ENCODE results near the gene EMP2.

EMP2 gene

DNA sequence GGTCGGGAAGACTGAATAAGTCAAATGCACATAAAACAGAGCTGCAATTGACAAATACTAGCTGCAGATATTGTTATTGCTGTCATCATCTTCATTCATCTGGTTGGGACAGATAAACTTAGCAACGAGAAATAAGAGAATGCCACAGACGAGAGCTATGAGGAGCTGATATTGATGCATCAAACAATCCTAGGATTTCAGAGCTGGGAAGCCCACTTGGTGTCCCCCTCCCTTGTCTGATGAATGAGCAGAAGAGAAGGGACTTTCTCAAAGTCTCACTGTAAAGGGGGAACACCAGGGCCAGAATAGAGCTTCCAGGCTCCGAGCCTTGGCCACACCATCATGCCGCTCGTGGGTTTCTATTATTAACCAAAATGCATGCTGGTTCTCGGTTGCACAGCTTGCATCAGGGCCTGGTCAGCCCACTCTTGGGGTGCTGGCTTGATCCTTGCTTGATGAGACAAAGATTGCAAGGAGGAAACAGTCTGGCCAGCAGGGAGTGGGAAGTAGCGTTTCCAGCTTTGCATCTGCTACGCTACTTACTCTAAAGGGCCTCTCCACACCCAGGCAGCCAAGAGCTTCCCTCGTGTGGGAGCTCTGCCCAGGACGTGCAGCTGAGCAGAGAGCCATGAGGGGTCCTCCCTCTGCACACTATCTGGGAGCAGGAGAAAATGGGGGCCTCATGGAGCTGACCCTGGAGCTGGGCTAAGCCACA lies 28.4 kb upstream of the EMP2 start:
- TF ChIP-seq CTCF (conservative IDR thresholded peaks at IDR 0.05; ENCODE audit: low read length) = no peak
- DNase-seq (ENCODE audit: low read depth) = peak; percentile 57
- no peak overlapping the region for H3K4me3 ChIP-seq (ENCODE audit: low read length)

DNA sequence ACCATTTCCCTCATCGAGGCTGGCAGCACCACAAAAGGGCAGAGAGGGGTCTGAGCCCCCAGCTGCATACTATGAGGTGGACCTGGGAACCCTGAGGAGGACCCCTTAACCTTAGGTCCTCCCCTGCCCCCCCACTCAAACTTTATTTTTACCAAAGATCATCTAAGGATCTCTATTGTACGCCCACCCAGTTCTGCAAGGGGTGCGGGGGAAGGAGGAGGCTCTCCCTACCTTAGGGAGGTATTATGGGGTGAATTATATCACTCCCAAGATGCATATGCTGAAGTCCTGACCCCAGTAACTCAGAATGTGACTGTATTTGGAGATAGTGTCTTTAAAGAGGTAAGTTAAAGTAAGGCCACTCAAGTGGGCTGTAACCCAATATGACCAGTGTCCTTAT lies 26.8 kb upstream of the EMP2 start:
- DNase-seq (ENCODE audit: low read depth) = no peak
- no peak overlapping the region for H3K4me3 ChIP-seq (ENCODE audit: low read length)
- no peak for TF ChIP-seq CTCF (conservative IDR thresholded peaks at IDR 0.05; ENCODE audit: low read length)

GRCh38 chr16:10606607-10607006 lies 26.2 kb upstream of the EMP2 start:
- H3K4me3 ChIP-seq (ENCODE audit: low read length) = no peak overlapping the region
- TF ChIP-seq CTCF (conservative IDR thresholded peaks at IDR 0.05; ENCODE audit: low read length) = no peak
- DNase-seq (ENCODE audit: low read depth) = no peak

DNA sequence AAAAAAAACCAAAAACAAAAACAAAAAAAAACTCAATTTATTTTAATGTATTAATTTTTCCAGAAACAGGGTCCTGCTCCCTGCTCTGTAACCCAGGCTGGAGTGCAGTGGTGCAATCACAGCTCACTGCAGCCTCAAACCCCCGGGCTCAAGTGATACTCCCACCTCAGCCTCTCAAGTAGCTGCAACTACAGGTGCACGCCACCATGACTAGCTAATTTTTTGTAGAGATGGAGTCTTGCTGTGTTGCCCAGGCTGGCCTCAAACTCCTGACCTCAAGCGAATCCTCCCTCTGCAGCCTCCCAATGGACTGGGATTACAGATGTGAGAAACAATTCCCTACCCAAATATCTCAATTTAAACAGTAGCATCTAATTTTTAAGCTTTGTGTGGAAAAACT lies 25.2 kb upstream of the EMP2 start:
- TF ChIP-seq CTCF (conservative IDR thresholded peaks at IDR 0.05; ENCODE audit: low read length) = no peak
- no peak overlapping the region for H3K4me3 ChIP-seq (ENCODE audit: low read length)
- no peak for DNase-seq (ENCODE audit: low read depth)

DNA sequence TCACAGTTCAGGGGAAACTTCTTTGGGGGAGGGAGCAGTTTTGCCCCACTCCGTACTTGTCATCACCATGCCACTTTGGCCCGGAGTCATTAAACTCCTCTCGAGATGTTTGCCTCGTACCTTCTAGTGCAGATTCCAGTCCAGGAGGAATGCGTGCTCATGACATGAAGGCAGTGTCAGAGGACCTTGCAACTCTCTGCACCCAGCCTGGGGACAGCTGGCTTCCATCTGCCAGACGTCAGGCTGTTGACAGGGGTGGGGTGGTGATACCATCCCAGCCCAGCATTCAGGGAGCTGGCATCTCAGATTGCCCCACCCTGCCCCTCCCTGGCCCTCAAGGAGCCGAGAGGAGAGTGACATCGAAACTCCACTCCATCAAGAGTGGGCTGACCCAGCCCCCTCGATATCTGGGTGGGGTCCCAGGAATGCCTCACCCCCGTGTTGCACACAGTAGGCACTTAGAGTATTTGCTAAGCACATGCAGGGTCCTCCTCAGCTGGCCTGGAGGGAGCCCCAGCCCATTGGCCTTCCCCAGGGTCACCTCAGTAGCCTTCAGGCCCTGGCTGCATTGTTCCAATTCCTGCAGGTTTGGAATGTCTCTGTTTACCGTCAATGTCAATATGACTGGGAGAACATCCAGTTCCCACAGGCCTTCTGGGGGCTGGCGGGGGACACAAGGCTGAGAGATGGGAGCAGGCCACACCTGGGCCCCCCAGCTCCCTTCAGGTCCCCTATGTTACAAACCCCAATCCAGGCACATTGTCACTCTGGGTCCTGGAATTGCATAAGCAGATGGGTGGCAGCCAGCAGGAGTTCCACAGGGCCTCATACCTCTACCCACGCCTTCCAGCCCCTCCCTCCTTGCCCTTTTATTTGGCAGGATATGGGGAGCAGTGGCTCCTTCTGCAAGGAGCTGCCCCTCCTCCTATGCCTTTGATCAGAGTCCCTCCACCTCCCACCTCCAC lies 21.3 kb upstream of the EMP2 start:
- TF ChIP-seq CTCF (conservative IDR thresholded peaks at IDR 0.05; ENCODE audit: low read length) = no peak
- H3K4me3 ChIP-seq (ENCODE audit: low read length) = no peak overlapping the region
- DNase-seq (ENCODE audit: low read depth) = peak; percentile 31

DNA sequence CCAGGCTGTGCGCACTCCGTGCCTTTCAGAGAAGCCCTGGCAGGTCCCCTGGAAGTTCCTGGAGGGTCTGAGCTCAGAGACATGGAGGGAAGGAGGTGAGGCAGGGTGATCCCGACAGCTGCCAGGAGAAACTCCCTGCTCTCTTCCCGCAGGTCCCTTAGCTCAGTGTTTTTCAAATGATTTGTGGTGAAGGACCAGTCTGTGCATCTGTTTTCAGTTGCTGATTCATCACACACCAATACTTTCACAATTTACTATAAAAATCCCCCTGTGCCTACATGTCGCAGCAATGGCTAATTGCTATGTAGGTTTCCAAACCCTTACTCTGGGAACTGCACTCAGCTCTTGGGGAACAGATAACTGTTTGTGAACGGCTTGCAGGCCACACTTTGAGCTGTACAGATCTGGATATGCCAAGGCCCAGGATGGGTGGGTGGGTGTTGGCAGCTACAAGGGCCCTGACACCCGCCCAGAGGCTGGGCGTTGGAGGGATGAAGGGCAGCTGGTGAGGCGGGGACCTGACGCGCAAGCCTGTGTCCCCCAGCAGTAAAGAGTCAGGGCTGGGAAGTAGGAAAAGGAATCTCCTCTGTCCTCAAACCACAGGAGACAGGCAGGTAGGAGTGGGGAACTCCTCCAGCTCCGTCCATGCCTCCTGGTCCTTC lies 20.5 kb upstream of the EMP2 start:
- no peak overlapping the region for H3K4me3 ChIP-seq (ENCODE audit: low read length)
- peak; percentile 81 for DNase-seq (ENCODE audit: low read depth)
- TF ChIP-seq CTCF (conservative IDR thresholded peaks at IDR 0.05; ENCODE audit: low read length) = no peak
